T-cell (primary cell): ENCODE measurements around the gene DCBLD1. TPM values are rescaled to one million over a fixed set of nuclear protein-coding genes. Genes with fewer than 3 reads are reported as not detected.
"Not testable (repeated sequence)": the region's sequence is repeated elsewhere in the genome, so short reads cannot be mapped to it uniquely, and the experiment has no call there.

ENCODE experiments used
- ATAC-seq, 4 experiments: fragments of 200-7000 bp in 3 of 4; fragments of 150-1000 bp in 1 of 4; cut with Tn5 transposase; replicated peaks in 1 of 4; 1 replicate in 3 of 4; 2 replicates in 1 of 4; pipeline ENCODE4 v1.10.0; 2021; ENCODE audit warnings: moderate library complexity in 3 of 4, mild to moderate bottlenecking in 2 of 4, moderate number of reproducible peaks in 1 of 4
- CTCF ChIA-PET, 2 donors: fragments of 300-600 bp; sonication (Branson Sonifier 250); formaldehyde crosslinking; loops; one replicate each; lab custom pipeline; 2022; ENCODE audit warnings: antibody characterized with exemption in 2 of 2; lab: Charles Lee
- POLR2A ChIA-PET, 2 donors: fragments of 300-600 bp; sonication (Branson Sonifier 250); formaldehyde crosslinking; loops; one replicate each; lab custom pipeline; 2022; ENCODE audit warnings: antibody characterized with exemption in 2 of 2; lab: Charles Lee
- DNase-seq, 35 experiments: peaks; one replicate each; pipeline versions ENCODE4 v3.0.0 to v3.0.0-alpha.2; 2013 to 2023
- H3K27ac ChIP-seq: one replicate; pipeline ENCODE4 v1.5.1; 2013; ENCODE audit warnings: low read length
- H3K27me3 ChIP-seq, 2 experiments: replicated peaks in 1 of 2; 1 replicate in 1 of 2; 2 replicates in 1 of 2; pipeline versions ENCODE4 v1.6.1 to v1.7.0; 2013; ENCODE audit warnings: low read length in 1 of 2, mixed read lengths in 1 of 2; ENCODE audit not compliant: control insufficient read depth in 2 of 2, insufficient read depth in 2 of 2; ENCODE audit errors: extremely low read depth in 1 of 2
- H3K36me3 ChIP-seq, 2 donors: 1 replicate in 1 of 2; 2 replicates in 1 of 2; pipeline versions ENCODE4 v1.6.1 to v1.7.0; 2013; ENCODE audit warnings: low read length in 1 of 2; ENCODE audit not compliant: control insufficient read depth in 2 of 2, insufficient read depth in 1 of 2; ENCODE audit errors: extremely low read depth in 1 of 2
- H3K4me1 ChIP-seq, 2 experiments: 1 replicate in 1 of 2; 2 replicates in 1 of 2; pipeline versions ENCODE4 v1.6.1 to v1.7.0; 2013; ENCODE audit warnings: low read length in 2 of 2, mixed read lengths in 1 of 2; ENCODE audit not compliant: insufficient read depth in 2 of 2, control insufficient read depth in 1 of 2; ENCODE audit errors: extremely low read depth in 1 of 2
- H3K4me3 ChIP-seq, 2 donors: 1 replicate in 1 of 2; 2 replicates in 1 of 2; pipeline versions ENCODE4 v1.5.1 to v1.7.0; 2013; ENCODE audit warnings: mild to moderate bottlenecking in 2 of 2, low read length in 1 of 2, moderate library complexity in 1 of 2; ENCODE audit not compliant: control insufficient read depth in 1 of 2; ENCODE audit errors: extremely low read depth in 1 of 2
- H3K9me3 ChIP-seq: 2 replicates; pipeline ENCODE4 v1.7.0; 2013
- H3K27ac Mint-ChIP-seq, 2 donors: one replicate each; pipeline ENCODE4 v1.8.0; 2020 to 2021; ENCODE audit warnings: mild to moderate bottlenecking in 2 of 2, mixed read lengths in 2 of 2
- H3K27me3 Mint-ChIP-seq, 2 donors: one replicate each; pipeline ENCODE4 v1.8.0; 2021 to 2022; ENCODE audit warnings: mixed read lengths in 2 of 2
- H3K36me3 Mint-ChIP-seq: one replicate; pipeline ENCODE4 v1.8.0; 2021; ENCODE audit warnings: mixed read lengths
- H3K4me1 Mint-ChIP-seq, 3 donors: one replicate each; pipeline ENCODE4 v1.8.0; 2020 to 2022; ENCODE audit warnings: mixed read lengths in 3 of 3, mild to moderate bottlenecking in 1 of 3
- H3K4me3 Mint-ChIP-seq, 3 donors: one replicate each; pipeline ENCODE4 v1.8.0; 2020 to 2022; ENCODE audit warnings: mild to moderate bottlenecking in 3 of 3, mixed read lengths in 3 of 3, moderate library complexity in 3 of 3
- H3K9me3 Mint-ChIP-seq, 3 donors: one replicate each; pipeline ENCODE4 v1.8.0; 2020 to 2022; ENCODE audit warnings: mixed read lengths in 3 of 3
- WGBS: methylation state at CpG from one replicate; pipeline ENCODE4 v1.1.5; 2013; ENCODE audit warnings: missing lambda C conversion rate; ENCODE audit not compliant: insufficient coverage; 5-methylcytosine and 5-hydroxymethylcytosine counted together
- total RNA-seq, 35 experiments: library from RNA in 6 of 35; stranded (reverse) in 6 of 35; fragments of 120-200 nt in 1 of 35; gene quantifications; one replicate each; pipeline versions ENCODE4 v1.2.1 to v1.2.4 and lab custom pipeline; 2013 to 2026

Gene DCBLD1
- total RNA-seq, 5 donors from 2014 or later (not counting 1 experiment from before 2014, with no cell fraction given): 2.2 to 7.3 (median 4.2) TPM

DNA sequence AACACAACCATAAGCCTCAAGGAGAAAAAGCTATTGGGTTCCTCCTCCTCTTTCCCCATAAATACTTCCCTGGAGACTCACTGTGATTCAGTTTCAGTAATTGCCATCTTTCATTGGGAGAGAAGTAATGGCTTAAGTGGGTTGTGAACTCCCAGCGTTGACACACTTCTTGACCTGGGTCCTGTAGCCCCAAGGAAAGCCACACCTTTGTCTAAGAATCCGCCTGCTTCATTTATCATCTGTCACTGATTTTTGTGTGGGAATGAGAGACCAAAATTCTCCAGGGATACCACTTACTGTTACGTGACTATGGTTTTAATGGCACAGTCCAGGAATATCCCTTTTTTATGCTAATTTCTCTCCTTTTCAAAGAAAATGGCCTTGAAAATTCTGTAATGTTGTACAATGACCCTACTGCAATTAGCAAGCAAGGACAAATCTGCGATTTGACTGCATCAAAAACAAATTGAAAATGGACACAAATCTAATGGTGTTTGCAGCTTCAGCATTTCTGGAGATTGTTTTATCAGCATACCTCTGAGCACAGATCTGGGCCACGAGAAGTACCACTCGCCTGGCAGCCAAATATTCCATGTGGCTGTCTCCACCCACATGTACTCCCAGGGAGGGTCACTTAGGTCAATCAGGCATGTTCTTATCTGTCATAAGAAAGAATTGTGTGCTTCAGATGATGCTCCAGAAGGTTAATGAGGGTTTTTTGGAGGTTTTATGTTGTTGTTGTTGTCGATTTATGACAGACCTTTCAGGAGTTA is 29.8 kb downstream of the DCBLD1 start:
- no peak overlapping the region for H3K27ac Mint-ChIP-seq
- 100% methylated on average over 2 of the region's 7 CpGs for WGBS
- Histone ChIP-seq H3K4me1 (no peaks in the 10 kb centered on the region), H3K27ac (no peak overlapping the region), H3K4me3 (no peak overlapping the region), H3K36me3 (no peaks in the 10 kb centered on the region), H3K9me3 (no peaks in the 10 kb centered on the region), H3K27me3 (peaks cover 0 to 2% of the 10 kb centered on the region in 2 experiments)
- CTCF ChIA-PET: no interaction called here
- POLR2A ChIA-PET: no interaction called here
- no peaks in the 10 kb centered on the region for H3K36me3 Mint-ChIP-seq
- ATAC-seq (no peak), DNase-seq (no peak)
- H3K4me1 Mint-ChIP-seq: no peaks in the 10 kb centered on the region
- H3K27me3 Mint-ChIP-seq: peaks cover 10 to 17% of the 10 kb centered on the region in 2 donors
- no peak overlapping the region for H3K4me3 Mint-ChIP-seq
- H3K9me3 Mint-ChIP-seq: no peaks in the 10 kb centered on the region

DNA sequence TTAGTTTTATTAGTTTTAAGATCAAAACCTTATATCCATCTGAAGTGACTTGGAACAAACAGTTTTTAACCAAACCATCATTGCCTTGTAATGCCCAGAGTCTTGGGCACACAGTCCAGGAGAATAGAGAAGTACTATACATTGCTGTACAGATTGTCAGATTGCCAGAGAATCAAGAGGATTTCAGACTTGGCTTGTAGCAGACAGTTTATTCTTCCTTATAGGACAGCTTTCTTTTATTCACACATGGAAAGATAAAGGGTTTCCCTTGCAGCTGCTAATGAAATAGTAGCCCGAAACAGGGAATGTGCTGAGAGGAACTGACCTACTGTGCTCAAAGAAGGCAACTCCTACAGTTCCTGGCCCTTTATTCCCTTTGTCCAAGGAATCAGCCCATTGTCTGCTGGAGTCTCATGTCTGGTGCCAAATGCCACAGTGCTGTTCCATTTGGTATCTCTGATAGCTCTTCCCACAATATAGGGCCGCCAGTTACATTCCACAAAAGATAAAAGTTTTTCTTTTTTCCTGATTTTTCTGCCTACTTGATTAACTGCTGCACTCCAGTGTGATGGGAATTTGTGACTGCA is 30.6 kb downstream of the DCBLD1 start:
- CTCF ChIA-PET: no interaction called here
- POLR2A ChIA-PET: no interaction called here
- peaks cover 10 to 17% of the 10 kb centered on the region in 2 donors for H3K27me3 Mint-ChIP-seq
- no peak overlapping the region for H3K27ac ChIP-seq
- no peaks in the 10 kb centered on the region for H3K4me1 ChIP-seq
- H3K27me3 ChIP-seq: peaks cover 0 to 2% of the 10 kb centered on the region in 2 experiments
- H3K27ac Mint-ChIP-seq: no peak overlapping the region
- H3K4me1 Mint-ChIP-seq: no peaks in the 10 kb centered on the region
- ATAC-seq (no peak), DNase-seq (no peak)
- no peak overlapping the region for H3K4me3 Mint-ChIP-seq
- WGBS: no CpG with 5 or more reads among the region's 2 CpGs
- H3K36me3 ChIP-seq: no peaks in the 10 kb centered on the region
- H3K9me3 ChIP-seq: no peaks in the 10 kb centered on the region
- H3K4me3 ChIP-seq: no peak overlapping the region
- no peaks in the 10 kb centered on the region for H3K9me3 Mint-ChIP-seq
- H3K36me3 Mint-ChIP-seq: no peaks in the 10 kb centered on the region

DNA sequence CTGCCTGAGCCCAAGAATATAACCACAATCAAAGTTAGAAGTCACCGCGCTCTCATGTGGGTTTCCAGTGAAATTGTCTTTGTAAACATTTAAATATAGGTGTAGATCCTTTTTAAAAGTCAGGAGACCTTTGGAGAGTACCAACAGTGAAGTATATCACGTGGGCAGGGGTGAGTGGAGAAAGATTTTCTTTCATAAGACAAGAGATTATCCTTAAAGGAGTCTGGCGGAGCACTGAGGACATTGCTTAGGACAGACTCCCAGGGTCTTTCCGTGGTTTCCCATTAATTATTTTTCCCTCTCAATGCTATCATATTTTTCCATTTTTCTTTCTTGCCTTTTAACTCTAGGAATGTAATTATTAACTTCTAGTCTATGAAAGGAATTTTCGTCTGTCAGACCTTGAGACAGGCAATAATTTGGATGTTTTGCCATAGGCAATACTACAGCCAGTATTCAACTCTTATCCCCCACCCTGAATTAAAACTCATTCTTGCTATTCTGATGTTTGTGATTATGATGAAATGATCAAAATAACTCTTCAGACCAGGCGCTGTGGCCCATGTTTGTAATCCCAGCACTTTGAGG is 31.4 kb downstream of the DCBLD1 start:
- no CpG with 5 or more reads among the region's 7 CpGs for WGBS
- Mint-ChIP-seq H3K27ac (no peak overlapping the region), H3K27me3 (peaks cover 10 to 17% of the 10 kb centered on the region in 2 donors), H3K4me1 (no peaks in the 10 kb centered on the region), H3K36me3 (no peaks in the 10 kb centered on the region), H3K4me3 (no peak overlapping the region), H3K9me3 (no peaks in the 10 kb centered on the region)
- Histone ChIP-seq H3K9me3 (no peaks in the 10 kb centered on the region), H3K27ac (no peak overlapping the region), H3K4me3 (no peak overlapping the region), H3K36me3 (no peaks in the 10 kb centered on the region), H3K4me1 (no peaks in the 10 kb centered on the region), H3K27me3 (peaks cover 0 to 2% of the 10 kb centered on the region in 2 experiments)
- no peak for DNase-seq
- ChIA-PET POLR2A (no interaction called here), CTCF (no interaction called here)
- ATAC-seq: no peak

DNA sequence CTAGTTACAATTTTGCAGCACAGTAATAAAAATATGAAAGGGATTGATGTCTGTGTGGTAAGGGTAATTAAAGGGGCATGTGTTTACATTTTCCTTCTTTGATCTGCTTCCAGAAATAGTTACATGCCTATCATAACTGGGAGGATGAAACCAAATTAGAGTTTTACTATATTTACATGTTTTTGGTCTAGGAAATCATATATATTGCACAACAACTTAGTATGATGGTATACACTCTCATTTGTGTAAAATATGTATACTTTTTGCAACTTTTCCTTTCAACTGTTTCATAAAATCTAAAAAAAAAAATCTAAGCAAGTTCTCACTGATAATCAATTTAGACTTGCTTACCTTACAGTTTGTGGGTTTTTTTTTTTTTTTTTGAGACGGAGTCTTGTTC is 32.2 kb downstream of the DCBLD1 start:
- H3K9me3 Mint-ChIP-seq: no peaks in the 10 kb centered on the region
- Histone ChIP-seq H3K27me3 (peaks cover 0 to 2% of the 10 kb centered on the region in 2 experiments), H3K9me3 (no peaks in the 10 kb centered on the region), H3K36me3 (no peaks in the 10 kb centered on the region), H3K4me1 (no peaks in the 10 kb centered on the region), H3K4me3 (no peak overlapping the region), H3K27ac (no peak overlapping the region)
- no peak overlapping the region for H3K27ac Mint-ChIP-seq
- no peak overlapping the region for H3K4me3 Mint-ChIP-seq
- peaks cover 5 to 10% of the 10 kb centered on the region in 2 donors for H3K27me3 Mint-ChIP-seq
- ChIA-PET CTCF (no interaction called here), POLR2A (no interaction called here)
- DNase-seq: no peak
- no peaks in the 10 kb centered on the region for H3K4me1 Mint-ChIP-seq
- H3K36me3 Mint-ChIP-seq: no peaks in the 10 kb centered on the region
- WGBS: no CpG with 5 or more reads among the region's 1 CpG
- no peak for ATAC-seq

DNA sequence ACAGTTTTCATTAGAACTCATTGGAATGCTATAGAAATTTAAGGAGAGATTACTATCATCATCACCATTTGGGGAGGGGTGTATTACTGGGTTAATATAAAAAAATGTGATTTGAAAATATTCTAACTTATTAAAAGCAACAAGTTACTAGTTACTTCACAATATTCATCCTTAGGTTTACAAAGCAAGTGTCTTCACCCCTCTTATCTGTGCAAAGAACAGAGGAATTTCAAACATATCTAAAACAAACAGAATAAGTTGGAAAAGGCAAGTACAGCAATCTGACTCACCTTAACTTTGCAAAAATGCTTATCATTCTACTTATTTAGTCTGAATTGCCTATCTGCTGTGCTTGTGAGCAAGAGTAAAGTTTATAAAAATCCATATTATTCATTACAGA is 32.9 kb downstream of the DCBLD1 start:
- Histone ChIP-seq H3K4me3 (no peak overlapping the region), H3K36me3 (no peaks in the 10 kb centered on the region), H3K27me3 (peaks cover 0 to 2% of the 10 kb centered on the region in 2 experiments), H3K27ac (no peak overlapping the region), H3K4me1 (no peaks in the 10 kb centered on the region), H3K9me3 (no peaks in the 10 kb centered on the region)
- Mint-ChIP-seq H3K4me3 (no peak overlapping the region), H3K27ac (no peak overlapping the region), H3K27me3 (peaks cover 5 to 7% of the 10 kb centered on the region in 2 donors), H3K9me3 (no peaks in the 10 kb centered on the region), H3K36me3 (no peaks in the 10 kb centered on the region), H3K4me1 (no peaks in the 10 kb centered on the region)
- POLR2A ChIA-PET: no interaction called here
- no peak for DNase-seq
- ATAC-seq: no peak
- CTCF ChIA-PET: interaction anchor here in 1 of 2 donors (0.9 kb wide), 1 partner anchor 66 kb away, joined by 4 read pairs; no protein-coding TSS in a partner anchor

DNA sequence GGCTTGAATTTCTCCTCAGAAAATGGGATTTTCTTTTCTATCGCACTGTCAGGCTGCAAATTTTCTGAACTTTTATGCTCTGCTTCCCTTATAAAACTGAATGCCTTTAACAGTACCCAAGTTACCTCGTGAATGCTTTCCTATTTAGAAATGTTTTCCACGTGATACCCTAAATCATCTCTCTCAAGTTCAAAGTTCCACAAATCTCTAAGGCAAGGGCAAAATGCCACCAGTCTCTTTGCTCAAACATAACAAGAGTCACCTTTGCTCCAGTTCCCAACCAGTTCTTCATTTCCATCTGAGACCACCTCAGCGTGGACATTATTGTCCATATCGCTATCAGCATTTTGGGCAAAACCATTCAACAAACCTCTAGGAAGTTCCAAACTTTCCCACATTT is 35.5 kb downstream of the DCBLD1 start:
- H3K27ac Mint-ChIP-seq, H3K9me3 ChIP-seq, H3K27me3 ChIP-seq, H3K4me1 ChIP-seq, H3K4me1 Mint-ChIP-seq, H3K9me3 Mint-ChIP-seq, DNase-seq, POLR2A ChIA-PET, ATAC-seq, H3K27ac ChIP-seq, H3K4me3 Mint-ChIP-seq, H3K36me3 Mint-ChIP-seq, H3K27me3 Mint-ChIP-seq, CTCF ChIA-PET, H3K36me3 ChIP-seq, H3K4me3 ChIP-seq: not testable (repeated sequence)
- 94% methylated on average over 4 of the region's 5 CpGs for WGBS
